WI38 (cell line): ENCODE measurements around the gene TOP2B.

Experiments used
- H3K4me3 ChIP-seq: 2 replicates; pipeline ENCODE4 v1.5.1; 2011; ENCODE audit warnings: low read depth, mild to moderate bottlenecking, control low read depth, low read length
- TF ChIP-seq, protein P1 (sequence below): IDR thresholded peaks from 2 replicates; pipeline ENCODE4 v1.5.1; 2012; ENCODE audit warnings: low read depth, mild to moderate bottlenecking, control low read depth, low read length

Gene TOP2B

DNA sequence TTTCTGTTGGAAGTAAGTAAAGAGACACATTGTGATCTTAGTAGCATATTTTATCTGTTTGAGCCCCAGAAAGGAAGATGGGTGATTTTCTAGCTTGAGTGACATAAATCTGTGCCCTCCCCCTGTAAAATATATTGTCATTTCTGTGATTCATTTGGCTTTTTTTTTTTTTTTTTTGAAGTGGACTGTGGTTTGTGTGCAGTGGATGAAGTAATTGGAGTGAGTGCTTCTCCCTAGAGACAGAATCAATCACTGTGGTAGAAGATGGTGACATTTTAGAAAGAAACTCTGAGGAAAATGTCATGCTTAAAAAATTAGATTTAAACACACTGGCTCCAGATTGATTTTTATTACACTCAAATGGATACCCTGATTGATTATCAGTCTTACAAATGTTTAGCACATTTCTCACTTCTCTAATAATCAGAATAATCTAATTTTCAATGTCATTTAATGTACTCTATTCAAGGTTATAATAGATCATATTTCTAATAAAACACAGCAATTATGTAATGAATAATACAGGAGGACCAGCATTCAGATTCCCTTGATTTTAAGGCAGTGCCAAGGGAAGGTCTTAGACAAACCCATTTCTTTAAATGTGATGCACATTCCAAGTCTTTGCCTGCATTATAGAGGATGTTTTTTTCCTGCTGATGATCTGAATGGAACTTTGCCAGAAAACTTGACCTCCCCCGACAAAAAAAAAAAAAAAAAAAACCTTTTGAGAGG, 116.6 kb downstream of the TOP2B start:
- no peak overlapping the region for H3K4me3 ChIP-seq
- TF ChIP-seq, protein P1, sequence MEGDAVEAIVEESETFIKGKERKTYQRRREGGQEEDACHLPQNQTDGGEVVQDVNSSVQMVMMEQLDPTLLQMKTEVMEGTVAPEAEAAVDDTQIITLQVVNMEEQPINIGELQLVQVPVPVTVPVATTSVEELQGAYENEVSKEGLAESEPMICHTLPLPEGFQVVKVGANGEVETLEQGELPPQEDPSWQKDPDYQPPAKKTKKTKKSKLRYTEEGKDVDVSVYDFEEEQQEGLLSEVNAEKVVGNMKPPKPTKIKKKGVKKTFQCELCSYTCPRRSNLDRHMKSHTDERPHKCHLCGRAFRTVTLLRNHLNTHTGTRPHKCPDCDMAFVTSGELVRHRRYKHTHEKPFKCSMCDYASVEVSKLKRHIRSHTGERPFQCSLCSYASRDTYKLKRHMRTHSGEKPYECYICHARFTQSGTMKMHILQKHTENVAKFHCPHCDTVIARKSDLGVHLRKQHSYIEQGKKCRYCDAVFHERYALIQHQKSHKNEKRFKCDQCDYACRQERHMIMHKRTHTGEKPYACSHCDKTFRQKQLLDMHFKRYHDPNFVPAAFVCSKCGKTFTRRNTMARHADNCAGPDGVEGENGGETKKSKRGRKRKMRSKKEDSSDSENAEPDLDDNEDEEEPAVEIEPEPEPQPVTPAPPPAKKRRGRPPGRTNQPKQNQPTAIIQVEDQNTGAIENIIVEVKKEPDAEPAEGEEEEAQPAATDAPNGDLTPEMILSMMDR, result no peak
